HG02678 (cell line): Measurements from ENCODE around the gene SIGLEC6.
A peak's percentile ranks its signal among the peaks of the same experiment; 100 is the strongest.

Experiments
- ATAC-seq: cut with Tn5 transposase; IDR thresholded peaks from one replicate; pipeline ENCODE4 v1.9.1; 2021; ENCODE audit warnings: mild to moderate bottlenecking, moderate library complexity; ENCODE audit not compliant: unreplicated experiment

The SIGLEC6 gene

GRCh38 chr19:51531349-51532315 lies at the start of gene SIGLEC6:
Gene SIGLEC6, minus strand, starts transcription at chr19:51531670. Its CDS starts 22 bp downstream, at chr19:51531648.
- peak; percentile 55 for ATAC-seq

GRCh38 chr19:51576850-51577249 lies 45.4 kb upstream of the SIGLEC6 start:
- no peak for ATAC-seq

DNA sequence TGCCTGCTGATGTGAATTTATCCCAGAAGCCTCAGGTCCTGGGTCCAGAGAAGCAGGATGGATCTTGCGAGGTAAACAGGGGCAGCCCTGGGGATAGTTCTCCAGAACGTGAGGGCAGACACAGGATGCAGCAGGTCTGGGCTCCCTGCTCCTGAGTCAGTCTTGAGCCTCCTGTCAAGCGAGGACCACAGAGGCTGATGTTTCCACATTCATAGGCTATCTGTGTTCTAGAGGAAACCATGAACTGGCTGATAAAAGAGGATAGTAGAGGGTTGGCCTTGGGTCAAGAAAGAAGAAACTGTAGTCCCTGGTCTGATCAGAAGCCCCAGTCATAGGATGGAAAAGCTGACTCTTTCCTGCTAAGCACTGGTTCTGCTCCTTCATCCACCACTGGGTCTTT lies 41.9 kb upstream of the SIGLEC6 start:
- no peak for ATAC-seq

DNA sequence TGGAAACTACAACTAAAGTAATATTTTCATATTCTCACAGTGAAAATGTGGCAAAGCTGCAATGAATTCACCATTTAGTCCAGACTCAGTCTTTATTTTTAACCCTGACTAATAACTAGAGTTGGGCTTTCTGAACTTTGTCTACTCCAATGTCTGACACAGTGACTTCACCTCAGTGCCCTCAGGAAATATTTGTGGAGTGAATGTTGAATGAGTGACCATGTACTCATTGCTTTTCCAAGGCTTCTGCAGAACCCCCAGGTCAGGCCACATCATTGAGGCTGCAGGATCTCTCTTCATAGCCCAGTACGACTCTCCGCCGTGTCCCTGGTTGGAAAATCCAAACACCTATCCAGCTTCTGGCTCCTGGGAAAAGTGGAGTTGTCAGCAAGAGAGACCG lies 41.4 kb upstream of the SIGLEC6 start:
- no peak for ATAC-seq

DNA sequence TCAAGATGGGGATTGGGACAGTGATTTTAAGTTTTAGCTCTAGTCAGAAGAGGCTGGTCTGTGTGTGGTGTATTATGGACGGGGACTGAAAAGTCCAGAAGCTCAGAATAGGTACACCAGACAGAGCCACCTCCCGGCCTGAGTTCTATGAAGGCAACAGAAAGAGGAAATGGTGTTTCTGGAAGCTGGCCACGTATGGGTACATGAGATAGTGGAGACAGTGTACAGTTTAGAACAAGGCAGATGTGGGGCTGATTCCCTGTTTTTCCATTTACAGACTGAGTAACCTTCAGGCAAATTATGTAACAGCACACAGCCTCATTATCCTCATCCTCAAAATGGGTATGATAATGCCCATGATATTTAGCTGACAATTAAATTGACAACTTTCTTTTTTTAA lies 40.9 kb upstream of the SIGLEC6 start:
- no peak for ATAC-seq

- ATAC-seq: no peak
These were observed 40.1 kb upstream of the SIGLEC6 start for GRCh38 chr19:51571599-51571998.

GRCh38 chr19:51570962-51571575 lies 39.6 kb upstream of the SIGLEC6 start, which contains the start of gene ZNF175:
Gene ZNF175, plus strand, starts transcription at chr19:51571283. Its CDS starts 2,047 bp downstream, at chr19:51573330.
- peak; percentile 92 for ATAC-seq

DNA sequence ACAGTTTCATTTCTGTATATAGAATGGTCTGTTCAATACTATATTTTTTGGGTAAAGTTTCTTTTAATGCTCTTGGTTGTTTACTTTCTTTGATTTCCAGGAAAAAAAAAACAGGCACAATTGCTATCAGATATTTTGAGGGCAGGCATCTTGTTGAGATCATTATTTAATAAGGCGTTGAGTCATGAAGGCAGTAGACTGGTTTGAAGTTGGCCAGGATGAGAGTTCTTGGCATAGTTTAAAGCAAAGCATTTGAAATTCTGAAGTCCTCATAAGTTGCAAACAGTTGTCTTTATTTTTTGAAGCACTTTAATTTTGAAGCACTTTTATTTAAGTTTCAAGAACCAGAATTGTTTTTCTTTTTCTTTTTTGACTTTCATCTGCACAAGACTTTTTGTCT lies 37.0 kb upstream of the SIGLEC6 start:
- no peak for ATAC-seq

DNA sequence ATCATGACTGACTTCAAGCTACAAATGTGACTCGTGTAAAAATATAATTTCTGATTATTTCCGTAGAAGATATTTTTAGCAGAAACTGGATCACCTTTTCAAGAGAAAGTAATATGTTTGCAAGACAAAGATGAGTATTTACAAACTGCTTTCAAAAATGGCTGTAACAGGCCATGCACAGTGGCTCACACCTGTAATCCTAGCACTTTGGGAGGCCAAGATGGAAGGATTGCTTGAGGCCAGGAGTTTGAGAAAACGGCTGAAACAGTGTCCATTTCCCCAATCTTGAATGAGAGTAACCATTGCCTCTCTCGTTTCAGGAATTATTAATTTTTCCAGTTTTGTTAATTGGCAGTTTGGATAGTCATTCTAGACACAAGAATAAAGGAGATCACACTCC lies 36.1 kb upstream of the SIGLEC6 start:
- ATAC-seq: no peak

DNA sequence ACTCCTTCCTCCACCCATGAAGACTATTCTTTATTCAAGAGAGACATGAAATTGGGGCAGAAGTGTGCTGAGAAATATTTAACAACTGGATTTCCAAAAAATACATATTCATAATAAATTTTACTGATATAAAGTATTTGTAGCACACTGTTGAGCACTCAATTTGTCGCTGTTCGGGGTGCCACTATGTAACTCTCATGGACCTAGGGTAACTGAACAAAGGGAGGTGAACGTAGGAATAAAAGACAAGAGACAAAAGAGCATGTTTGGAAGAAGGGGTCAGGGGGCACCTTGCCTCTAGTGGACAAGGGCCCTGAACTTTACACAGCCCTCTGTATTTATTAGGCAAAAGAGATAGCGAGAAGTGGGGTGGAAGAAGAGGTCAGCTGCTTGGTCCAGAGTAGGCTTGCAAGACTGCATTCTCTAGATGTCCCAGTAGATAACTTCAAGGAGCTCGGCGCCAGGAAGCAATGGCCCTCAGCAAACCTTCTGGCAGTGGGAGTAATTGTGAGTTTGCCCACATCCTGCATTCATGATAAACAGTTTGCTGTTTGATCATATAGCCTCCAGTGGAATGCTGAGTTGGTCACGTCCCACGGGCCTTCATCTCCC lies 35.1 kb upstream of the SIGLEC6 start:
- ATAC-seq: no peak

DNA sequence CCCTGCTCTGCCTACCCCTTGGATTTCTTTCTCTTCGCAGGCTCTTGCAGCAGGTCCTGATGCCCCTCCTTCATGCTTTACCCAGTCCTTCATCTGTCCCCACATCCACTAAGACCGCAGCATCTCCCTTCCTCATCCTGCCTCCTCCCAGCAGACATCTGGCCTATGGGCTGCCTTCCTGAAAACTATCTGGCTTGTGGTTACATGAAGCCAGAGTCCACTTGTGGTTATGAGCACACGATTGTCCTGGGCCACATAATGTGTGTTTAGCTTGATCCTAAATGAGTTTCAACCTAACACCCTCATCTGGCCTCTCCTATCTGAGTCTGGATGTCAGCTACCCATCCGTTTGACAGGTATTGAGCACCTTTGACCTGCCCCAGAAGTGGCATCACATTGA lies 34.1 kb upstream of the SIGLEC6 start:
- ATAC-seq: no peak

DNA sequence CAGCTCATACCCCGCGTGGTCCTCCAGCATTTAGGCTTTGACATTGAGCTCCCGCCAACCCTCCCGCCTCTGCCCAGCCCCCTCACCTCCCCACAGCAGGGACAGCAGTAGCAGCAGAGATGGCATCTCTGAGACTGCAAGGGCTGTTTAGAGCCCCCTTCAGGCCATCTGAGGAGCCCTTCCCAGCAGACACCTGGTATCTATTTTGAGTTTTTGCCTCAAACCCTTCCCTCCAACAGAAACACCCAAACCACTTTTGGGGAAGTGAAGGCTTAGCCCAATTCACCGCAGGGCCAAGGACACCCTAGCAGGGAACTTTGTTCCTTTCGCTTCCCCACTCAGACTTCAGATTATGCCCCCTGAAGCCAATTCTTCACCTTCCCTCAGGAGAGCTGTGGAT lies 33.3 kb upstream of the SIGLEC6 start:
- no peak for ATAC-seq

GRCh38 chr19:51560339-51560738 lies 28.9 kb upstream of the SIGLEC6 start:
- no peak for ATAC-seq

DNA sequence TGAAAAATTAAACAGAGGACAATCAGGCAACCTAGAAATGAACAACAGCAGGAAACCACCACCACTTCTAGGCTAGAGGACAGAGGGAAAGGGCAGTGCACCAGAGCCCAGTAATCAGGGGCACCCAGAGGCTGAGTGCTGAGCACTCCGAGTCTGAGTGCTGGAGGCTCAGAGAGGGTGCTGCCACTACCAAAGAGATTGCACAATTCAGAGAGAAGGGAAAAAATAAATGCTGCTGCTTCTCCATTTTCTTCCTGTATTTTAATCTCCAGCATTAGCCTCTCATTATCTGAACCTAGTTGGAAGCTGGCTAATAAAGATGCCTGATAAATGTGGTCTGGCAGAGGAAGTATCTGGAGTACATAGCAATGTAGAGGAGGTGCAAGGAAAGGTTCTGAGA lies 27.8 kb upstream of the SIGLEC6 start:
- no peak for ATAC-seq

DNA sequence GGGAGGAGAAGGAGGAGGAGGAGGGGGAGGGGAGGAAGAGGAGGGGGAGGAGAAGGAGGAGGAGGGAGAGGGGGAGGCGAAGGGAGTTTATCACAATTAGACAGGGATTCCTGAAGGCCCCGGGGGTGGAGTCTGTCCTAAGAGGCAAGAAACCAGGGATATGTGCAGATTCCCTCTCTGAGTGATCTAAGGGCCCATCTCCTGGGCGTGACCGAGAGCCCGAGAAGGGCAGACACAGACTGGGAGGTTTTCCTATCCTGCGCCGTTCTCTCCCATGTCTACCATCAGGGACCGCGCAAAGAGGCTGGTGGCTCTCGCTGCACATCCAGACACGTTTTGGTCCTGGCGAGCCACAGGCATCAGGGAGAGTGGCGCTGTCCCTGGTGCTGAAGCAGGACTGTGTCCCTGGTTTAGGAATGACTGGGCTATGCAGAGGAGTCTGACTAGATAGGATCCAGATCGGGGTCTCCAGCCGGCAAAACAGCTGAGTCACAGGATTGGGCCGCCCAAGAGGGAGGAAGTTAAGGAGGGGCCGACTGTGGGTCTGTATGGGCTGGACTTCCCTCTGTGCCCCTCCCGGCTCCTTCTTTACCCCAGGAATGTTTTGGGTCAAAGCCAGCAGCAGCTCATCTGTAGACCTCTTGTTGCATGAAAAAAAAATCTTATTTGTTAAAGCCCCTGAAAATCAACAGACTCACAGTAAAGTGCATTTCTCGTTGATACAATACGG lies 21.7 kb upstream of the SIGLEC6 start:
- no peak for ATAC-seq

DNA sequence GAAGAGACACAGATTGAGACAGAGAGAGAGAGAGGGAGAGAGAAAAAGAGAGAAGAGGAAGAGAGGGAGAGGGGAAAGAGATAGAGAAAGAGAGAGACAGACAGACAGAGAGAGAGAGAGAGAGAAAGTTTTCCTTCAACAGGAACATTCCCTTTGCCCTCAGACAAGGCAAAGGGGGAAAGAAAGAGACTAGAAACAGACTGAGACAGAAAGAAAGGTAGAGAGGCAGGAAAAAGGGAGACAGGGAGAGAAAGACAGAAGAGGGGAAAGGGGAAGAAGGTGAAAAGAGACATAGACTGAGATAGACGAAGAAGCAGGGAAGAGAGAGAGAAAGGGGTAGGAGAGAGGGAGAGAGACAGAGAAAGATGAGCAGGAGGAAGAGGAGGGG lies 21.1 kb upstream of the SIGLEC6 start:
- no peak for ATAC-seq

- no peak for ATAC-seq
These were observed 20.4 kb upstream of the SIGLEC6 start for GRCh38 chr19:51551673-51552432.

GRCh38 chr19:51550848-51551672 lies 19.6 kb upstream of the SIGLEC6 start:
- no peak for ATAC-seq

DNA sequence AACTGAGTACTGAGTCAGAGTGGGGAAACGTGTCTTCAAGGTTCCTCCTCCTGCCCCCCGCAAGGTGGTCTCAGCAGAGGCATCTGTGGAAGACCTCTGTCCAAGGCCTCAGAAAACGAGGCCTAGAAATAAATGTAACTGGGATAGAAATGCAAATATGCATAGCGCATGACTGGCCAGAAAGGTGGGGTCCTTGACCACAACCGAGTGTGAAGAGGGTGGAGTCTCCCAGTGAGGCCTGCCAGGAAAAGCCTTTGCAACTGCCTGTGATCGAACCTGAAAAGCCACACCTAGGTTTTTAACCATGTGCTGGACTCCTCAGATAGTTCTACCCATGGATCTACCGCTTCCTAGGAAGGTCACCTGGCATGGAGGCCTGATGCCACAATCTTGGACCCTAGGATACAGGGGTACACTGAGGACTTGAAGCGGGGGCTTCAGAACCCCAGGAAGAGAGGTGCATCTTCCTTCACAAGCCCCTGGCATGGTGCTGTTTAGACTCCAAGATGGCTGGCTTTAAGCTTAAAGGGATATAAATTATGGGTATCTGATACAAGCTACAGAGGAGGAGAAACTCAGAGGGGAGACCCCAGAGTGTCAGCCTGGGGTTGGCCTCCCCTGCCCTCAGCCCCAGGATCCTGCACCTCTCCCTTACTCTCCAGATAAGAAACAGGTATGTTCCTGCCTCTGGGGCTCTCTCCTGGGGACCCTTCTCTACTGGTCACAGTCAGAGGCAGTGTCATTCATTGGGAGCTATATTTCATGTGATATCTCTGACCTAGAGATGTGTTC lies 18.3 kb upstream of the SIGLEC6 start:
- ATAC-seq: no peak
